Heart left ventricle (tissue), 13 donors: Measurements from ENCODE around the gene C6orf136.

Experiments
- POLR2A ChIP-seq, 2 donors: fragments of 450-650 bp; IDR thresholded peaks; one replicate each; pipeline ENCODE4 v1.6.1; 2017; ENCODE audit warnings: antibody characterized with exemption in 2 of 2, mild to moderate bottlenecking in 2 of 2, moderate library complexity in 2 of 2
- TF ChIP-seq, protein P1 (sequence below), 12 donors: fragments of 200-600 bp; sonication (generic) in 4 of 12; IDR thresholded peaks; one replicate each; pipeline versions ENCODE4 v1.5.0 to v1.8.0; 2018 to 2022; ENCODE audit warnings: antibody characterized with exemption in 12 of 12, mild to moderate bottlenecking in 5 of 12
- donor health status: ischemic (EF 13 %, LVEDD 7.1; RV severe dilation, severe dysfunction).
- donor health status: DM: no; HTN: yes; CAD: no.
- donor health status: DM: no; HTN: no; CAD: no.
- donor health status: ischemic (EF 25% LVEDD 6.9; RV normal size, moderate dysfunction).
- donor health status: ischemic (EF 25% LVEDD 5.7; RV mildly dilated, moderate dysfunction).
- donor health status: ischemic (EF 35%, LVEDD 5.7; RV mildly dilated, moderate dysfunction).
- donor health status: nonischemic (EF 11% LVEDD 7.7; RV severe dilation, severe dysfunction).
- donor health status: DM: yes; HTN: yes; CAD: no.
- donor health status: PGD.
- donor health status: ischemic (EF 29% LVEDD 5.4; RV normal size, mild dysfunction).
- donor health status: nonischemic (EF 23%, LVEDD 6.1; RV moderate dilation, normal function).

DNA sequence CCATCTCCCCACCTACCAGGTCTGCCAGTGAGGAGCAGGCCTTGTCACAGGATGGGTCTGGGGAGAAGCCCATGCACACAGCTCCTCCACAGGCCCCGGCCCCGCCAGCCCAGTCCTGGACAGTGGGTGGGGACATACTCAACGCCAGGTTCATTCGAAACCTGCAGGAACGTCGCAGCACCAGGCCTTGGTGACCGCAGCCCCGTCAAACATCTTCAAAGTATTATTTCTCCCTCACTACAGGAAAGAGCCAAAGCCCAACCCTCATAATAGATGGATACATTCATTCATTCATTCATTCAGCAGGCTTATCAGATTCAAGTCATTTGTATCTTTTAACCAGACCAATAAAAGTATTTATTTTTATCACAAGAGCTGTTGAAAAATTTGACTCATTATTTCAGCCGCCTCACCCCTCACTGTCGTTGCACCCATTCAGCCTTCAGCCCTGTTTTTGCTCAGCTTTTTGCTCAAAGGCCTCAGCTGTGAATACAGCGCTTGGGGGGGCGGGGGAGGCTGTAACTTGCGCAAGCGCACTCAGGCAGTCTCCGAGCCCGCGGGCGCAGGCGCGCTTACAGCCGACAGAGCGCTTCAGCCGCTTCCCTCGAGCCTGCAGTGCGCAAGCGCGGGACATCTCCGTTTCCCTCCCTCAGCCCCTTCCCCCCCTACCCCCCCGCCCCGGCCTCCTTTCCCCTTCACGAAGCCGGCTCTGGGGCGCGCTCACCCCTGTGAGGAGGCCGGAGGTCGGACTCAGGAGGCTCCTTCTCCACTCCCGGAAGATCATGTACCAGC lies at the start of gene C6orf136:
- TF ChIP-seq, protein P1, sequence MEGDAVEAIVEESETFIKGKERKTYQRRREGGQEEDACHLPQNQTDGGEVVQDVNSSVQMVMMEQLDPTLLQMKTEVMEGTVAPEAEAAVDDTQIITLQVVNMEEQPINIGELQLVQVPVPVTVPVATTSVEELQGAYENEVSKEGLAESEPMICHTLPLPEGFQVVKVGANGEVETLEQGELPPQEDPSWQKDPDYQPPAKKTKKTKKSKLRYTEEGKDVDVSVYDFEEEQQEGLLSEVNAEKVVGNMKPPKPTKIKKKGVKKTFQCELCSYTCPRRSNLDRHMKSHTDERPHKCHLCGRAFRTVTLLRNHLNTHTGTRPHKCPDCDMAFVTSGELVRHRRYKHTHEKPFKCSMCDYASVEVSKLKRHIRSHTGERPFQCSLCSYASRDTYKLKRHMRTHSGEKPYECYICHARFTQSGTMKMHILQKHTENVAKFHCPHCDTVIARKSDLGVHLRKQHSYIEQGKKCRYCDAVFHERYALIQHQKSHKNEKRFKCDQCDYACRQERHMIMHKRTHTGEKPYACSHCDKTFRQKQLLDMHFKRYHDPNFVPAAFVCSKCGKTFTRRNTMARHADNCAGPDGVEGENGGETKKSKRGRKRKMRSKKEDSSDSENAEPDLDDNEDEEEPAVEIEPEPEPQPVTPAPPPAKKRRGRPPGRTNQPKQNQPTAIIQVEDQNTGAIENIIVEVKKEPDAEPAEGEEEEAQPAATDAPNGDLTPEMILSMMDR (IDR thresholded peaks at IDR 0.05) = no peak
- peak in 1 of 2 donors; percentile 20 for TF ChIP-seq POLR2A (IDR thresholded peaks at IDR 0.05)
